HG03575 (cell line): ENCODE results near the gene EME2.

Experiments
- ATAC-seq: cut with Tn5 transposase; IDR thresholded peaks from one replicate; pipeline ENCODE4 v1.9.1; 2021; ENCODE audit not compliant: unreplicated experiment, insufficient number of reproducible peaks, low FRiP score; ENCODE audit errors: extremely low read depth

Gene EME2

DNA sequence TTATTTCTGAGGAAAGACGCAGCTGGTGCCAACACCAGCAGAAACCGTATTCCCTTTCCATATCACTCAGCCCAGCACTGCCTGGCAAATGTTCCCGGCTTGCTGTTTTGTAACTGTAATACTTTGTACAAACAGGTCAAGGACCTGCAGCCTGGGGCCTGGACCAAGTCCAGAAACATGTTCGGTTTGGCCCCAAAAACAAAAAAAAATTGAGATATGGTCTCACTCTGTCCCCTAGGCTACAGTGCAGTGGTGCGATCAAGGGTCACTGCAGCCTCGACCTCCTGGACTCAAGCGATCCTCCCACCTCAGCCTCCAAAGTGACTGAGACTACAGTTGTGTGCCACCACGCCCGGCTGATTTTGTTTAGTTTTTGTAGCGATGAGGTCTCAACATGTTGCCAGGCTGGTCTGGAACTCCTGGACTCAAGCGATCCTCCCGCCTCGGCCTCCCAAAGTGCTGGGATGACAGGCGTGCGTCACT, 52.8 kb downstream of the EME2 start:
- no peak for ATAC-seq
